HEK293 (cell line): Measurements from ENCODE around the gene ZNF284.

ENCODE experiments used
- BCL11B ChIP-seq: fragments of 450-650 bp; formaldehyde crosslinking; IDR thresholded peaks from 2 replicates; pipeline ENCODE4 v1.5.1; 2016; ENCODE audit warnings: low read depth, missing biosample characterization, missing genetic modification characterization
- BCL6B ChIP-seq: fragments of 450-650 bp; formaldehyde crosslinking; IDR thresholded peaks from 2 replicates; pipeline ENCODE4 v1.5.1; 2017; ENCODE audit warnings: missing biosample characterization, missing genetic modification characterization
- HOXA7 ChIP-seq: sonication (generic); formaldehyde crosslinking; IDR thresholded peaks from 2 replicates; pipeline ENCODE4 v1.8.1; 2022; ENCODE audit warnings: missing genetic modification reagents, borderline replicate concordance
- HOXC10 ChIP-seq: sonication (generic); formaldehyde crosslinking; IDR thresholded peaks from 2 replicates; pipeline ENCODE4 v1.8.1; 2023; ENCODE audit warnings: mild to moderate bottlenecking, missing genetic modification reagents
- IKZF3 ChIP-seq: fragments of 450-650 bp; IDR thresholded peaks from 2 replicates; pipeline ENCODE4 v1.5.0; 2018; ENCODE audit warnings: missing biosample characterization, mild to moderate bottlenecking, missing genetic modification characterization, moderate library complexity
- KLF1 ChIP-seq: fragments of 450-650 bp; formaldehyde crosslinking; IDR thresholded peaks from 2 replicates; pipeline ENCODE4 v1.5.1; 2016; ENCODE audit warnings: missing biosample characterization, missing genetic modification characterization
- KLF16 ChIP-seq: fragments of 450-650 bp; formaldehyde crosslinking; IDR thresholded peaks from 2 replicates; pipeline ENCODE4 v1.5.1; 2017; ENCODE audit warnings: missing biosample characterization, missing genetic modification characterization
- MZF1 ChIP-seq: fragments of 450-650 bp; formaldehyde crosslinking; IDR thresholded peaks from 2 replicates; pipeline ENCODE4 v1.5.1; 2017; ENCODE audit warnings: missing biosample characterization, missing genetic modification characterization, borderline replicate concordance
- RBAK ChIP-seq: fragments of 450-650 bp; formaldehyde crosslinking; IDR thresholded peaks from 2 replicates; pipeline ENCODE4 v1.5.1; 2016; ENCODE audit warnings: missing biosample characterization, missing genetic modification characterization
- SP7 ChIP-seq: fragments of 450-650 bp; formaldehyde crosslinking; IDR thresholded peaks from 2 replicates; pipeline ENCODE4 v1.5.1; 2016; ENCODE audit warnings: missing biosample characterization, missing genetic modification characterization
- TCF7L2 ChIP-seq: IDR thresholded peaks from 2 replicates; pipeline ENCODE4 v1.6.1; 2011; ENCODE audit warnings: low read depth, mild to moderate bottlenecking, inconsistent platforms, low read length, moderate library complexity, borderline replicate concordance
- ZBTB17 ChIP-seq: fragments of 450-650 bp; formaldehyde crosslinking; IDR thresholded peaks from 2 replicates; pipeline ENCODE4 v1.5.1; 2016; ENCODE audit warnings: missing biosample characterization, missing genetic modification characterization
- ZFP37 ChIP-seq: fragments of 450-650 bp; formaldehyde crosslinking; IDR thresholded peaks from 2 replicates; pipeline ENCODE4 v1.5.1; 2016; ENCODE audit warnings: missing biosample characterization, missing genetic modification characterization
- ZNF132 ChIP-seq: fragments of 450-650 bp; formaldehyde crosslinking; IDR thresholded peaks from 2 replicates; pipeline ENCODE4 v1.5.1; 2017; ENCODE audit warnings: missing biosample characterization, missing genetic modification characterization, borderline replicate concordance
- ZNF133 ChIP-seq: fragments of 450-650 bp; formaldehyde crosslinking; IDR thresholded peaks from 2 replicates; pipeline ENCODE4 v1.5.1; 2016; ENCODE audit warnings: missing biosample characterization, missing genetic modification characterization
- ZNF175 ChIP-seq: fragments of 450-650 bp; formaldehyde crosslinking; IDR thresholded peaks from 2 replicates; pipeline ENCODE4 v1.5.1; 2016; ENCODE audit warnings: missing biosample characterization, missing genetic modification characterization
- ZNF202 ChIP-seq: fragments of 450-650 bp; formaldehyde crosslinking; IDR thresholded peaks from 2 replicates; pipeline ENCODE4 v1.5.1; 2016; ENCODE audit warnings: missing biosample characterization, missing genetic modification characterization, borderline replicate concordance
- ZNF221 ChIP-seq: fragments of 450-650 bp; formaldehyde crosslinking; IDR thresholded peaks from 2 replicates; pipeline ENCODE4 v1.5.1; 2017; ENCODE audit warnings: missing biosample characterization, missing genetic modification characterization, borderline replicate concordance
- ZNF311 ChIP-seq: fragments of 450-650 bp; formaldehyde crosslinking; IDR thresholded peaks from 2 replicates; pipeline ENCODE4 v1.5.1; 2017; ENCODE audit warnings: missing biosample characterization, missing genetic modification characterization, borderline replicate concordance
- ZNF37A ChIP-seq: fragments of 450-650 bp; IDR thresholded peaks from 2 replicates; pipeline ENCODE4 v1.5.1; 2018; ENCODE audit warnings: missing biosample characterization, missing genetic modification characterization
- ZNF433 ChIP-seq: fragments of 450-650 bp; formaldehyde crosslinking; IDR thresholded peaks from 2 replicates; pipeline ENCODE4 v1.5.1; 2016; ENCODE audit warnings: missing biosample characterization, missing genetic modification characterization, low read depth
- ZNF501 ChIP-seq: fragments of 450-650 bp; formaldehyde crosslinking; IDR thresholded peaks from 2 replicates; pipeline ENCODE4 v1.5.1; 2016; ENCODE audit warnings: missing biosample characterization, missing genetic modification characterization
- ZNF76 ChIP-seq: fragments of 450-650 bp; formaldehyde crosslinking; IDR thresholded peaks from 2 replicates; pipeline ENCODE4; 2016; ENCODE audit warnings: low read depth, missing biosample characterization, missing genetic modification characterization, borderline replicate concordance
- ZNF776 ChIP-seq: fragments of 450-650 bp; formaldehyde crosslinking; IDR thresholded peaks from 2 replicates; pipeline ENCODE4 v1.5.0; 2017; ENCODE audit warnings: missing biosample characterization, missing genetic modification characterization, borderline replicate concordance
- ZNF785 ChIP-seq: fragments of 450-650 bp; formaldehyde crosslinking; IDR thresholded peaks from 2 replicates; pipeline ENCODE4 v1.5.1; 2016; ENCODE audit warnings: missing biosample characterization, missing genetic modification characterization
- ZSCAN18 ChIP-seq: fragments of 450-650 bp; formaldehyde crosslinking; IDR thresholded peaks from 2 replicates; pipeline ENCODE4 v1.5.1; 2016; ENCODE audit warnings: missing biosample characterization, missing genetic modification characterization
- TF ChIP-seq, protein P1 (sequence below): fragments of 450-650 bp; formaldehyde crosslinking; IDR thresholded peaks from 2 replicates; pipeline ENCODE4 v1.5.1; 2016; ENCODE audit warnings: missing biosample characterization, missing genetic modification characterization
- TF ChIP-seq, protein P2 (sequence below): fragments of 450-650 bp; formaldehyde crosslinking; IDR thresholded peaks from 2 replicates; pipeline ENCODE4 v1.5.1; 2016; ENCODE audit warnings: missing biosample characterization, missing genetic modification characterization
- TF ChIP-seq, protein P3 (sequence below): fragments of 450-650 bp; formaldehyde crosslinking; IDR thresholded peaks from 2 replicates; pipeline ENCODE4 v1.5.1; 2017; ENCODE audit warnings: missing biosample characterization, missing genetic modification characterization
- TF ChIP-seq, protein P4 (sequence below): fragments of 450-650 bp; formaldehyde crosslinking; IDR thresholded peaks from 2 replicates; pipeline ENCODE4 v1.5.1; 2017; ENCODE audit warnings: missing biosample characterization, missing genetic modification characterization

Gene ZNF284

DNA sequence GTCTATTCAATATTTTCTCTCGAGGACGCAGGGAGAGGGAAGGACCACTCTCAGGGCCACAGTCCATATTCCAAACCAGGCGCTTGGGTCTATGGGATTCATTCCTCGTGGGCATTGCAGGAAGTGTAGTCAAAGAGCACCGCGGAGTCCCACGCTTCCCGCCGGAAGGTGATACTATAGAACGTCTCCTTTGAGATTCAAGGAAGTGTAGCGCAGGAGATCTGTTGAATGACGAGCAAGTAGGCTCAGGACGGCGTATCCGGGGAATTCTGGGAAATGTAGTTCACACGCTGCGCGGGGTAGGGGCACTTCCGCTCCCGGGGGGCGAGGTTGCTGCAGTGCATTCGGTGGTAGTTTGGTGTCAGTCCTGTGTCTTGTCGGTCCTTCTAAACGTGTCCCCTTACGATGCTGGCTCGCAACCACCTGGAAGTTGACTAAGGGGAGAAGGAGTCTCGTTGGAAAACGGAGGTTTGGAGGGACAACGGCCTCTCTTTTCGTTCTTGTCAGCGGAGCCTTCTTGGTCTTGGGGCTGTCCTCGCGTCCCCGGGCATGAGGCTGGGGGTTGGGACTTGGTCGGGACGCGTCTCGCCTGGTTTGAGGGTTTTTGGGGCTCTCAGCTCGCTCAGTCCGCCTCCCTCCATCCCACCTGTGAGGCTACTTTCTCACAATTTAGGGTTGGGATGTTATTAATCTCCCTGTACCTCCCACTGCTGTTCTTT lies at the start of gene ZNF284 (continued):
- TF ChIP-seq, protein P1, sequence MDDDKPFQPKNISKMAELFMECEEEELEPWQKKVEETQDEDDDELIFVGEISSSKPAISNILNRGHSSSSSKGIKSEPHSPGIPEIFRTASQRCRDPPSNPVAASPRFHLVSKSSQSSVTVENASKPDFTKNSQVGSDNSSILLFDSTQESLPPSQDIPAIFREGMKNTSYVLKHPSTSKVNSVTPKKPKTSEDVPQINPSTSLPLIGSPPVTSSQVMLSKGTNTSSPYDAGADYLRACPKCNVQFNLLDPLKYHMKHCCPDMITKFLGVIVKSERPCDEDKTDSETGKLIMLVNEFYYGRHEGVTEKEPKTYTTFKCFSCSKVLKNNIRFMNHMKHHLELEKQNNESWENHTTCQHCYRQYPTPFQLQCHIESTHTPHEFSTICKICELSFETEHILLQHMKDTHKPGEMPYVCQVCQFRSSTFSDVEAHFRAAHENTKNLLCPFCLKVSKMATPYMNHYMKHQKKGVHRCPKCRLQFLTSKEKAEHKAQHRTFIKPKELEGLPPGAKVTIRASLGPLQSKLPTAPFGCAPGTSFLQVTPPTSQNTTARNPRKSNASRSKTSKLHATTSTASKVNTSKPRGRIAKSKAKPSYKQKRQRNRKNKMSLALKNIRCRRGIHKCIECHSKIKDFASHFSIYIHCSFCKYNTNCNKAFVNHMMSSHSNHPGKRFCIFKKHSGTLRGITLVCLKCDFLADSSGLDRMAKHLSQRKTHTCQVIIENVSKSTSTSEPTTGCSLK: no peak; the same call in 1 of the 2 replicates
- TF ChIP-seq ZNF37A (tag by site-specific recombination) (no peak), ZNF433 (tag by site-specific recombination) (no peak), RBAK (tag by site-specific recombination) (peak; percentile 48; the same call in 1 of the 2 replicates), HOXC10 (CRISPR knock-in tag) (no peak), ZNF311 (tag by site-specific recombination) (no peak), BCL6B (tag by site-specific recombination) (no peak), SP7 (tag by site-specific recombination) (peak; percentile 87), ZFP37 (tag by site-specific recombination) (no peak; the same call in 1 of the 2 replicates), ZNF501 (peak; percentile 93), ZNF785 (peak; percentile 5), ZSCAN18 (0 out of 2 replicates have a peak, but pooled peaks have one; percentile 37), HOXA7 (CRISPR knock-in tag) (no peak), ZNF202 (no peak), MZF1 (tag by site-specific recombination) (peak; percentile 57), BCL11B (tag by site-specific recombination) (no peak), ZNF776 (tag by site-specific recombination) (no peak), ZNF133 (tag by site-specific recombination) (0 out of 2 replicates have a peak, but pooled peaks have one; percentile 23), ZNF221 (0 out of 2 replicates have a peak, but pooled peaks have one; percentile 77), ZNF132 (tag by site-specific recombination) (no peak), ZNF175 (tag by site-specific recombination) (no peak), ZNF76 (tag by site-specific recombination) (peak; percentile 99), KLF1 (peak; percentile 59), TCF7L2 (no peak), IKZF3 (tag by site-specific recombination) (peak; percentile 96), ZBTB17 (tag by site-specific recombination) (peak; percentile 100), KLF16 (tag by site-specific recombination) (peak; percentile 95)
- TF ChIP-seq, protein P2, sequence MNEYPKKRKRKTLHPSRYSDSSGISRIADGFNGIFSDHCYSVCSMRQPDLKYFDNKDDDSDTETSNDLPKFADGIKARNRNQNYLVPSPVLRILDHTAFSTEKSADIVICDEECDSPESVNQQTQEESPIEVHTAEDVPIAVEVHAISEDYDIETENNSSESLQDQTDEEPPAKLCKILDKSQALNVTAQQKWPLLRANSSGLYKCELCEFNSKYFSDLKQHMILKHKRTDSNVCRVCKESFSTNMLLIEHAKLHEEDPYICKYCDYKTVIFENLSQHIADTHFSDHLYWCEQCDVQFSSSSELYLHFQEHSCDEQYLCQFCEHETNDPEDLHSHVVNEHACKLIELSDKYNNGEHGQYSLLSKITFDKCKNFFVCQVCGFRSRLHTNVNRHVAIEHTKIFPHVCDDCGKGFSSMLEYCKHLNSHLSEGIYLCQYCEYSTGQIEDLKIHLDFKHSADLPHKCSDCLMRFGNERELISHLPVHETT (tag by site-specific recombination): peak; percentile 87; the same call in 1 of the 2 replicates
- TF ChIP-seq, protein P3, sequence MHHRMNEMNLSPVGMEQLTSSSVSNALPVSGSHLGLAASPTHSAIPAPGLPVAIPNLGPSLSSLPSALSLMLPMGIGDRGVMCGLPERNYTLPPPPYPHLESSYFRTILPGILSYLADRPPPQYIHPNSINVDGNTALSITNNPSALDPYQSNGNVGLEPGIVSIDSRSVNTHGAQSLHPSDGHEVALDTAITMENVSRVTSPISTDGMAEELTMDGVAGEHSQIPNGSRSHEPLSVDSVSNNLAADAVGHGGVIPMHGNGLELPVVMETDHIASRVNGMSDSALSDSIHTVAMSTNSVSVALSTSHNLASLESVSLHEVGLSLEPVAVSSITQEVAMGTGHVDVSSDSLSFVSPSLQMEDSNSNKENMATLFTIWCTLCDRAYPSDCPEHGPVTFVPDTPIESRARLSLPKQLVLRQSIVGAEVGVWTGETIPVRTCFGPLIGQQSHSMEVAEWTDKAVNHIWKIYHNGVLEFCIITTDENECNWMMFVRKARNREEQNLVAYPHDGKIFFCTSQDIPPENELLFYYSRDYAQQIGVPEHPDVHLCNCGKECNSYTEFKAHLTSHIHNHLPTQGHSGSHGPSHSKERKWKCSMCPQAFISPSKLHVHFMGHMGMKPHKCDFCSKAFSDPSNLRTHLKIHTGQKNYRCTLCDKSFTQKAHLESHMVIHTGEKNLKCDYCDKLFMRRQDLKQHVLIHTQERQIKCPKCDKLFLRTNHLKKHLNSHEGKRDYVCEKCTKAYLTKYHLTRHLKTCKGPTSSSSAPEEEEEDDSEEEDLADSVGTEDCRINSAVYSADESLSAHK: peak; percentile 51; the same call in 1 of the 2 replicates
- TF ChIP-seq, protein P4, sequence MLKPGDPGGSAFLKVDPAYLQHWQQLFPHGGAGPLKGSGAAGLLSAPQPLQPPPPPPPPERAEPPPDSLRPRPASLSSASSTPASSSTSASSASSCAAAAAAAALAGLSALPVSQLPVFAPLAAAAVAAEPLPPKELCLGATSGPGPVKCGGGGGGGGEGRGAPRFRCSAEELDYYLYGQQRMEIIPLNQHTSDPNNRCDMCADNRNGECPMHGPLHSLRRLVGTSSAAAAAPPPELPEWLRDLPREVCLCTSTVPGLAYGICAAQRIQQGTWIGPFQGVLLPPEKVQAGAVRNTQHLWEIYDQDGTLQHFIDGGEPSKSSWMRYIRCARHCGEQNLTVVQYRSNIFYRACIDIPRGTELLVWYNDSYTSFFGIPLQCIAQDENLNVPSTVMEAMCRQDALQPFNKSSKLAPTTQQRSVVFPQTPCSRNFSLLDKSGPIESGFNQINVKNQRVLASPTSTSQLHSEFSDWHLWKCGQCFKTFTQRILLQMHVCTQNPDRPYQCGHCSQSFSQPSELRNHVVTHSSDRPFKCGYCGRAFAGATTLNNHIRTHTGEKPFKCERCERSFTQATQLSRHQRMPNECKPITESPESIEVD: no peak
